ENCODE data around the gene TLX2.

TLX2 gene

DNA sequence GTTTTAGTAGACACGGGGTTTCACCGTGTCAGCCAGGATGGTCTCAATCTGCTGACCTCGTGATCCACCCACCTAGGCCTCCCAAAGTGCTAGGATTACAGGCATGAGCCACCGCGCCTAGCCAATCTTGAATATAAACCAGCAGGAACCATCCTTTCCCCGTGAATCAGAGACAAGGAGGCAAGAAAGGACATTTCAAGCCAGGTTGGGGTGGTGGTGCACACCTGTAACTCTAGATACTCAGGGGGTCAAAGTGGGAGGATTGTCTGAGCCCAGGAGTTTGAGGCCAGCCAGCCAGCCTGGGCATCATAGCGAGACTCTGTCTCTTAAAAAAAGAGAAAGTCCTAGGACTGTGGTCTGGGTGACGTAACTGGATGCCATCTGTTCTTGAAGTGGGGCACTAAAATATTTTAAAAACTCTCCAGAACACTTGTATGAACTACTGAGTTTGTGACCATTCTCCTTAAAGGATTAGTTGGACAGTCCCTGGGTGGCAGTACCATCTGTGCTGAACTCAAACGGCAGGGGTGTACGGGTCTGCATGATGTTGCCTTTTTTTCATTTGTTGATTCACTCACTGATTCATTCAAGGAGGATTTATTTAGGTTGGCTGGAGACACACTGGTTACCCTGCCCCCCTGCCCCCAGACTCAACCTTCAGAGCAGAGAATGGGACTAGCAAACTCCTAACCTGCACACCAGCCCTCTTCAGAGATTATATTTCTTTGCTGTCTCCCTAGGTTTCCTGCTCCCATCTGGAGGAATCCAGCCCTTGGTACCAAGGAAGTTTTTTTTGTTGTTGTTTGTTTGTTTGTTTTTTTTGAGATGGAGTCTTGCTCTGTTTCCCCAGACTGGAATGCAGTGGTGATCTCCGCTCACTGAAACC lies 2.9 kb upstream of the TLX2 start:
- DNase-seq (ENCODE audit: low read depth) = no peak

DNA sequence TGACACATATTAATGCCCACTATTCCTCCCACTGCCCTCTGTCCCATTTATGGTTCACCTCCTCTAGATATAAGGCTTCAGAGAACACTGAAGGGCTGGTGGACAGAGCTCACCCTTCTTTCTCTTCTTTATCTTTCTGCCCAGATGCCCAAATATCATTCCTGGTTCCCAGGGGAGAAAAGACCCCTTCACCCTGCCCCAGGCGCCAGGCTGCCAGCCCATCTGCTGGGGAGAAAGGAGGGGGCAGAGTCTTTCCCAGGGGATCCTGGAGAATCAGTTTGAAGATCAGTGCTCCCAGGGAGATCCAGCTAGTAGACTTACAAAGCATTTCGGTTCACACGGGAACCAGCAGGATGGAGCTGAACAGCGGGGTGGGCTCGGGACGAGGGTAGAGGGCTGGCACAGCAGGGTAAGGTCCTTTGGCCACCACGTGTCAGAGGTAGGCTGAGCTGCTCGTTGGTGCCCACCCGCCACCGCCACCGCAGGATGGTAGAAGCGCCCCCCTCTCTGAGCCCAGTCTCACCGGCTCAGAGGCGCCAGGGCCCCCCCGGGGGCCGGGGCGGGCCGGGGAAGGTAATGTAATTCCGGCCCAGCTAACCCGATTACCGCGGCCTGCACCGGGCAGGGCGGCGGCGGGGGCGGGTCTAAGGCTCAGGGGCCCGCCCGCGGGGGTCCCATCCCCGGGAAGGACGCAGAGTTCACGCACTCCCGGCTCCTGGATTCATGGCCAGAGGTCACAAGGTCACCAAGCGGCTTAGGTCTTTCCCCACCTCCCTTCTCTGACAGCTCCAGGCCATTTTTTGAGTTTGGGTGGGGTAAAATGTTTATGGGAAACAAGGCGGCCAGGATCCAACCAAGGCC lies 1.3 kb upstream of the TLX2 start:
- no peak for DNase-seq (ENCODE audit: low read depth)

DNA sequence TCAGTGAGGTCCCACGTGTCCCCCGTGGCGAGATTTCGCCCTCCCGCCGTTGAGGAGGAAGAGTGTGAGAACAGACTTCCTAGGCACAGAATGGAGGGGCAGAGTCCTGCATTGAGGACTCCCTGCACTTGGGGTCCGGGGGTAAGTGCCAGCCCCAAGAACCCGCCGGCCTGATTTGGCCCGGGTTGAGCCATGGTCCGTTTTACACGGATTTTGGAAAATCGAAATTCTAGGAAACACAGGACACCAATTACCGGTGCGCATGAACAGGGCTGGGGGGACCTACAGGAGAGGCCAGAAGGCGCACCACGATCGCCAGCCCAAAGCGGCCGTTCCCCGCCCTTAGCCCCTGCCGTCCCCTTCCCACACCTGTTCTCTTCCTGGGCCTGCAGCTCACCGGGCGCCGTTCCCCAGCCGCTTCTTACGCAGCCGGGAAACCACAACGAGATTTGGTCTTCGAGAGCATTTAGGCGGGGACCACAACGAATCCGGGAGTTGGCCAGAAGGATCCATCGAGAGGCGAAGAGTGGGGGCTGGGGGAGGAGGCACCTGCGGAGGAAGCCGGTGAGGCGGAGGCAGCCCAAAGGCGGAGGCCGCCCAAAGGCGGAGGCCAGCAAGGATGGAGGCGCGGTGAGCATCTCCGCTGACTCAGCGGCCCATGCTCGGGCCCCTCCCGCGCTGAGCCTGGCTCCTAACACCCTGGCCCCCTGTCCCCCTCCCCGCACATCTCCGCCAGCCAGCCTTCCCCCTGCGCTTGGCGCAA lies 464 bp upstream of the TLX2 start:
- no peak for DNase-seq (ENCODE audit: low read depth)

DNA sequence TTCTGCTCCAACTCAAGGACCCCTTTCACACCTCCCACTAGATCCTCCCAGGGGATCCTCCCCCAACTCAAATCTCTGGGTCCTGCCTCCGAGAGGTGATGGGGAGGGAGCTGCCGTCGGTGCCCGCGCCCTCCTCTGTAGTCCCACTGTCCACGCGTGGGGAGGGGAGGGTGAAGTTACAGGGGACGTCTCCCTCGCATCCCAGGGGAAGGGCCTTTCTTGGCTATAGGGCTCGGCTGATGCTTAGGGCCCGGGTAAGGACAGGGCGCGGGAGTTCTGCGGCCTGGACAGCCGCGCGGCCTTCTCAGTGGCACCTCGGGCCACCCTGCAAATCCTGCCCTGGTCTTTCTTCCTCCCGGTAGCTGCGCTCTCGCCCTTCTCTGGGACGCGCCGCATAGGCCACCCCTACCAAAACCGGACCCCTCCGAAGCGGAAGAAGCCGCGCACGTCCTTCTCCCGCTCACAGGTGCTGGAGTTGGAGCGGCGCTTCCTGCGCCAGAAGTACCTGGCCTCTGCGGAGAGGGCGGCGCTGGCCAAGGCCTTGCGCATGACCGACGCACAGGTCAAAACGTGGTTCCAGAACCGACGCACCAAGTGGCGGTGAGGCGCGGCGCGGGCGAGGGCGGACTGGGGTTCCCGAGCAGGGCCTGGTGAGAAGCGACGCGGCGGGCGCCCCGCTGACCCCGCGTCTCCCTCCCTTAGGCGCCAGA lies 1.2 kb downstream of the TLX2 start:
- DNase-seq (ENCODE audit: low read depth) = no peak

DNA sequence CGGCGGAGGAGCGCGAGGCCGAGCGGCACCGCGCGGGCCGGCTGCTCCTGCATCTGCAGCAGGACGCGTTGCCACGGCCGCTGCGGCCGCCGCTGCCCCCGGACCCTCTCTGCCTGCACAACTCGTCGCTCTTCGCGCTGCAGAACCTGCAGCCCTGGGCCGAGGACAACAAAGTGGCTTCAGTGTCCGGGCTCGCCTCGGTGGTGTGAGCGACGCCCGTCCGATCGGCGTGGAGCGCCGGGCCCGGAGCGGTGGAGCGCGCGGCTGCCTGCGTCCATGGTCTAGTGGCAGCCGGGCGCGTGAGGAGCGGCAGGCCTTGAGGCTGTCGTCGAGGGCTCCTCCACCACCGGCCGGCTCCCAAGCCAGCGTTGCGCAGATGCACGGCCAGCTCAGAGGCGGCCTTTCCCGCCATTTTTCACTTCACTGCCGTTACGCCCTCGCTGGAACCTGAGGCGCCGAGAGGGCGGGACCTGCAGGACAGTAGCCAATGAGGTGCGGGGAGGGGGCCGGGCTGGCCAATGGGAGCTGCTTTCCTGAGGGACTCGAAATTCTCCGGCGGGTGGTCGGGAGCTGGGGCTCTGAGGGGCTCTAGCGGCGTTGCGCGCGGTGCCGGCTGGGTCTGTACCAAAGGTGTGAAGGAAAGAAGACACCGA lies 1.9 kb downstream of the TLX2 start:
- peak; percentile 52 for DNase-seq (ENCODE audit: low read depth)

DNA sequence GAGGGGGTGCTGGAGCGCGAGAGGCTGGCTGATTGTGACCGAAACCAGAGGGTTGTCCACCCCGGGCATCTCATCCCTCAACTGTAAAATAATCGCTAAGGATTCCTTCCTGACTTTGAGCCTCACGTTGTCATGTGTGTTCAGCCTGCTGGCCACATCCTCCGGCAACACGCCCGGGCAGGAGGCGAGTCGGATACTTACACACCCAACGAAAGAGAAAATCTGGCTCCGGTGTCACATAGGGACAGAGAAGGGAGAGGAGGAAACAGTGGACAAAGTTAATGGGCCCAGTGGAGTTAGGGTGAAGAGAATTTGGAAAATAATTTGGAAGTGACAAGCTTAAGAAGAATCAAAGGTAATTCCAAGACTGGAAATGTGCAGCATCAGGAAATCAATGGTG lies 2.4 kb downstream of the TLX2 start:
- no peak for DNase-seq (ENCODE audit: low read depth)

DNA sequence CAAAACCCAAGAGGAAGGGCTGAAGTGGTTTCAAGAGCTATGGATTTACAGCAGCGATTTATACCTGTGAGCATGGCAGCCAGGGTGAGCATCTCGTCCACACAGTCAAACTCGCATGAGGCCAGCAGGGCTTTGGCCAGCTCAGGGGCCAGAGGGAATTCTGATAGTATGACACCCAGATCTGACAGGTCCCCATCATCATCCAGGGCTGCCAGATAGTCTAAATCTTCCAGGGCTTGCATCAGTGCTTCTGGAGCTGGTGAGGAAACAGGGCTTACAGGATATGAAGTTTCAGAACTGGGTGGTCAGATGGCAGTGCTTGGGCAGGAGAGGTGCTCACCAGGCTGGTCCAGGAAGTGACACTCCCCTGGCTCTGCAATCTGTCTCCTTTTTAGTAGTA lies 8.3 kb downstream of the TLX2 start:
- no peak for DNase-seq (ENCODE audit: low read depth)

DNA sequence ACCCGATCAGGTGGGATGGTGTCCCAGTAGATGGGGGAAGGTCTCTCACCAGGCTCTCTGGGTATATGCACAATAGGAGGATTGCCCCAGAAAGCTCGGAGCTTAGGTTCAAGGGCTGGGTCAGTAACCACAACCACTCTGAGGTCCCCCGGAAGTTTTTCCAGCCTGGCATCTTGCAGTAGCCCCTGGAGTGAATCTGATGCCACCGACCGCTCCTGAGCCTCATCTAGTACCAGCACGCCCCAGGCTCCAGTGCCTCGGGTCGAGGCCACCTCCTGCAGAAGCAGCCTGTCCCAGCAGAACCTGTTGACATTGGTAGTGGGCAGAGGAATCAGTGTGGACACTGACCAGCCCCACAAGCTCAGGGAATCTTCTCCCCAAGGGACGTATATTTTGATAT lies 9.8 kb downstream of the TLX2 start:
- DNase-seq (ENCODE audit: low read depth) = no peak

DNA sequence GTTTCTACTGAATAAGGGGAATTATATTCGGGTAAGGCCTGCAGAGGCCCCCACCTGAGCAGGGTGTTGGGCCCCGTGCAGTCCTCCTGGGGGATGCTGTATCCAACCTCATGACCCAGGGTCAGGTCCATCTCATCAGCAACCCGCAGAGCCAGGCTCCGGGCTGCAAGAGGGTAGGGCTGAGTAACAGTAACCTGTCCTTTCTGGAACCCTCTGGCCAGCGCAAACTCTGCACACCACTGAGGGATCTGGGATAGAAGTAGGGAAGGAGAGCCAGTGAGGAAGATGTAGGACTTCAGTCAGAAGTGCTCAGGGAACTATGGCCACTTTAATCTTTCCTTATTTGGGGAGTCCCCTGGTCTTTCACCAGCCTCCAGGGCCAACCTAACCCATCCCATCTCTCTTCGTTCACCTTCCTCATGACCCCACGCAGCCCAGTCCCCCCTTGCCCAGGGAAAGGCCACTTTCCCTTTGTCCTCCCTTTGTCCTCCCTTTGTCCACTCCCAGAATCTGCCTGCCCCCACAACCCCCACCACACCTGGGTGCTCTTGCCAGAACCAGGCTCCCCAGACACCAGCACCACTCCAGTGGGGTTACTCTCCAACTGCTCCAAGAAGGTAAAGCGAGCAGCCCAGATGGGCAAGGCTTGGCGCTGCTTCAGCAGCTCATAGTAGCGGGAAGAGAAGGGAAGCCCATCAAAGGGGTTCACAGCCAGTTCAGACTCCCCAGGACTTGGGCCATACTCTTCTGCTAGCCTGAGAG lies 10.9 kb downstream of the TLX2 start:
- DNase-seq (ENCODE audit: low read depth) = no peak

DNA sequence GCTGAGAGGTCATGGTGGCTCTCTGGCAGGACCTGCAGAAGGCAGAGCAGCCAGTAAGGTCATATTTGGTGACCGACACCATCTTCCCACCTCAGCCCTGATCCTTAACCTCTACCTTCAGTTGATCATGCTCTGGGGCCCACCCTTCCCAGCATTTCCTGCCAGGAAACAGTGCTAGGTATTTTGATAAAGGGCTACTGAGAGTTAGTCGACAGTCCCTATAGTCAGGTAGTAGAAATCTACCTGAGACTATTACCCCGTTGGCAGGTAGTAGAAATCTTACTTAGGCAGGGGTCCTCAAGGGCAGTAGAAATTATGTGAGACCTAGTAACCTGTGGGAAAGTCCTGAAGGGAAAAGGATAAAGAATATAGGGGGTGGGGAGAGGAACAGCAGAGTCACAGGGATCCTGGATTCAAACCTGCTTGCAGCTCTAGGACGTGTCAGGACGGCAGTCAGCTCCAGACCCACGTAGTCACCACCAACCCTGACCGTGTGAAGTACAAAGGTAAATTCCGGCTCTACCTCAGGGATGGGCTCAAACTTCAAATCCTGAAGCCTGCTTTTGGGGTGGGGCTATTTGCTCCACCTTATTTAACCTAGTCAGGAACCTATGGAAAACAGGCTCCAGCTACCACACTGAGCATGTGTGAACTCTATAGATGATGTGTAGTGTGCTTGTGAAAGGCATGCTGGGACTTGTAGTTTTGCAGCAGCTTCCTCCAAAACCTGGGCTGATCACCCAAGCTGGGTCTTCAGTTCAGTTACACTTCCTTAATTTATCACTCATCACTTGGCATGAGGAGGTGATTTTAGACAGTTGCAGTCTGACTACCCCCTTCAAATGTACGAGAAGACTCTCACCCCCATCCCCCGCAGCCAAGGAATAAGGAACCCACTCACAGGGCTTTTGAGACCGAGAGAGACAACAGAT lies 11.7 kb downstream of the TLX2 start, which contains the start of gene DQX1:
Gene DQX1, minus strand, starts transcription at position 515 of the 932 bp plus-strand sequence. Its CDS starts 502 bp downstream, at position 13.
- DNase-seq (ENCODE audit: low read depth) = no peak

DNA sequence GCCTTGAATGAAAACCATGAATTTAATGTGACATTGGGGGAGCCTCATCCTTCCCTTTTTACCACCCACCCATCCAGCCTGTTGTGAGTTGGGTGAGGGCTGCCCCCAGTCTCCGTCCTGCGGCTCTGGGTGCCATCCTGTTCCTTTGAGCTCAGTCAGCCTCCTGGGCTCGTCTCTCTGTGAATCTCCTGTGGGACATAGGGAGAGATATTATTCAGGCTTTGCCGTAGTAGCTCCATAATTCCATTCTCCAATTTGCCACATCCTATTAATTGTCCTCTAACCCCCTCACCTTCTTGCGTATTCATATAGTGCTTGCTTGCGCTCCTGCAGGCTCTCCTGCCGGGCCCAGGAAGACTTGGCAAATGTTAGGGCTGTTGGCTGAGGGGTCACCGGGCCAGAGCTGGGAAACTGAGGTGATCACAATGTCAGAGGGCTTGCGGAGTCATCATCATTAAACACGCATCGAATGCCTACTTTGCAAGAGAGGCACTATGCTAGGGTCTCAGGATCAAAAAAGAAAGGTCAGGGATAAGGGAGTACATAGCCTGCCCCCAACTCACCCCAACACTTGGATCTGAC lies 12.5 kb downstream of the TLX2 start:
- DNase-seq (ENCODE audit: low read depth) = no peak

DNA sequence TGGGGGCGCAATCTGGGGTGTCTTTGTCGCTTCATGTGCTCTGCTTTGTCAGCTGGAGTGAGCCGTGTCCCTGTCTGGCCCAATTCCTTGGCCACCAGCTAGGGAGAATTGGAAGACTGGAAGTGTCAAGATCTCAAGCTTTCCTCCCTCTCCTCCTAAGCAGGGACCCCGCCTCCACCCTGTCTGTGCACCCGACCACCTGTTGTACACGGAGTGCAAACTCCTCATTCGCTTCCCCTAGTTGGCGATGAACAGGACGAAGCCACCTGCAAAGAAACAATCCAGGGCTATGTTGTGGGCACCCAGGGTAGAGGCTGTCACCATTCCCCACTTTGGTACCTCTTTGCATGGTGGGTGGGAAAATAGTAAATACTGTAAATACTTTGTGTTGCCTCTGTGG lies 13.5 kb downstream of the TLX2 start:
- DNase-seq (ENCODE audit: low read depth) = no peak

DNA sequence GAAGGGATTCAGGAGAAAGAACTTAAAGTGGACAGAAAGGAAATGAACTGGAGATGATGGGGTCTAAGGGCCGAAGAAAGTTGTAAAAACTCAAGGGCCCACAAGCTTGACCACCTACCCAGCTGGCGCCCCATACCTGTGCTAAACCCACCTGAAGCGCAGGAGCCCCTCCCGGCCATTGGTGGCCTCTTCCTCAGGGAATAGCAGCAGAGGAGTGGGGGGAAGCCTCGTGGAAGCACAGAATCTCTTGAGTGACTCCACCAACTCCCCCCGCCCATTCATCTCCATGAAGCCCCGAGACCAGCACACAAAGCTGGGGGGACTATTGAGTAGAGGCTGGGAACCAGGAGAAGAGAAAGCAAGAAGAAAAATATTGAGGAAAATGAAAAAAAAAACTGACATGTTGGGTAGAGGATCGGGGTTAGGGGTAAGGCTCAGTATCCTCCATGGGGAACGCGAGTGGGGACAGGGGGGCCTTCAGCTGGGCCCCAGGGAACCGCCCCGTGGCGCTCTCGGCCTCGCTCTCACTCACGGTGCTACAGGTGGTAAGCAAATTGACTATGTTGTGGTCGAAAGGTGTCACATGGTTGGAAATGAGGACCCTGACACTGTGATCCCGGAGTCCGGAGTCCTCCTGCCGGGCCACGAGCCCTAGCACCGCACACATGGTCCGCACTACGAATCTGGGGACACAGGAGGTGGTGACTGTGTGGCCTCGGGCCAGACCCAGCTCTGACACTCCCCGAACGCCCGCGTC lies 14.5 kb downstream of the TLX2 start:
- no peak for DNase-seq (ENCODE audit: low read depth)

DNA sequence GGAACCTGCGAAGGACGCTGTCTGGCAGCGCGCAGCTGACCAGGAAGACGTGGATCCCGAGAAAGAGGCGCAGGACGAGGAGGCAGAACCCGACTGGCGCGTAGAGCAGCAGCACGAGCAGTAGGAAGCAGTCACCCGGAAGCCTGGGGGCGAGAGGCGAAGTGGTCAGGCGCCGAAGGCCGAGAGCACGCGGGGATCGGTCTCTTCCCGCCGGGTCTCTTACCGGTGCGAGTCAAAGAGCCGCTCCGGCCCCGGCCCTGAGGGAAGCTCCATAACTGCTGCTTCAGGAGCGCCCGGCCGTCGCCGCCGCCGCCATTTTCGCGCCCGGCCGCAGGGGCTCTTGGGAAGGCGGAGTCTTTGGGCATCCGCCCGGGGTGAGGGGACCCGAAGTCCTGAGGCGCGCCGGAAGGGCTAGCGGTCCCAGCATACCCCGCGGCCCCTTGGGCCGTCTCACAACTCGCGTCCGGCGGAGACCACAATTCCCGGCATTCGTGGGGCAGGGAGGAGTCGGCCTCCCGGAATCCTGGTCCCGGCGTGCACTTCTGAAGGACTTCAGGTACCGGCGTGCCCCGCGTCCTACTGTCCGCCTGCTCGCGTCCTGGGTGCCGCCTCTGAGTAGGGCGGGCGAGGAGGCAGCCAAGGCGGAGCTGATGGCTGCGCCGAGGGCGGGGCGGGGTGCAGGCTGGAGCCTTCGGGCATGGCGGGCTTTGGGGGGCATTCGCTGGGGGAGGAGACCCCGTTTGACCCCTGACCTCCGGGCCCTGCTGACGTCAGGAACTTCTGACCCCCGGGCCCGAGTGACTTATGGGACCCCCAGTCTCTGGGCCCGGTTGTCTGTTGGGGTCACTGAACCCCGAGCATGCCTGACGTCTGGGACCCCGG lies 15.3 kb downstream of the TLX2 start, which contains the start of the genes AUP1 and HTRA2:
Gene AUP1, minus strand, starts transcription at position 350 of the 882 bp plus-strand sequence. Its CDS starts 77 bp downstream, at position 273.
Gene HTRA2, plus strand, starts transcription at position 577 of the 882 bp plus-strand sequence. Its CDS starts 74 bp downstream, at position 651.
- DNase-seq (ENCODE audit: low read depth) = peak; percentile 65

DNA sequence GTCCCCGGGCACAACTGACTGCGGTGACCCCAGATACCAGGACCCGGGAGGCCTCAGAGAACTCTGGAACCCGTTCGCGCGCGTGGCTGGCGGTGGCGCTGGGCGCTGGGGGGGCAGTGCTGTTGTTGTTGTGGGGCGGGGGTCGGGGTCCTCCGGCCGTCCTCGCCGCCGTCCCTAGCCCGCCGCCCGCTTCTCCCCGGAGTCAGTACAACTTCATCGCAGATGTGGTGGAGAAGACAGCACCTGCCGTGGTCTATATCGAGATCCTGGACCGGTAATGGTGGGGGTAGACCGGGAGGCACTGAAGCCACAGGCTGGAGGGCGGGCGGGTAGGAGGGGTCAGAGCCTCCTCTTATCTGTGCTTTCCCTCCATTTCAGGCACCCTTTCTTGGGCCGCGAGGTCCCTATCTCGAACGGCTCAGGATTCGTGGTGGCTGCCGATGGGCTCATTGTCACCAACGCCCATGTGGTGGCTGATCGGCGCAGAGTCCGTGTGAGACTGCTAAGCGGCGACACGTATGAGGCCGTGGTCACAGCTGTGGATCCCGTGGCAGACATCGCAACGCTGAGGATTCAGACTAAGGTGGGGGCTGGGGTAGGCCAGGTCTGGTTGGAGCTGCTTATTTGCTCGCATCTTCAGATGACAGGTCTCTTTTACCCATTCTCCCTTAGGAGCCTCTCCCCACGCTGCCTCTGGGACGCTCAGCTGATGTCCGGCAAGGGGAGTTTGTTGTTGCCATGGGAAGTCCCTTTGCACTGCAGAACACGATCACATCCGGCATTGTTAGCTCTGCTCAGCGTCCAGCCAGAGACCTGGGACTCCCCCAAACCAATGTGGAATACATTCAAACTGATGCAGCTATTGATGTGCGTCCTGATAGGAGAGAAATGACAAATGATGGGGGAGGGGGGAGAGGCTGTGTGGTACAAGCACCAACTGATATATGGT lies 16.3 kb downstream of the TLX2 start:
- DNase-seq (ENCODE audit: low read depth) = no peak

DNA sequence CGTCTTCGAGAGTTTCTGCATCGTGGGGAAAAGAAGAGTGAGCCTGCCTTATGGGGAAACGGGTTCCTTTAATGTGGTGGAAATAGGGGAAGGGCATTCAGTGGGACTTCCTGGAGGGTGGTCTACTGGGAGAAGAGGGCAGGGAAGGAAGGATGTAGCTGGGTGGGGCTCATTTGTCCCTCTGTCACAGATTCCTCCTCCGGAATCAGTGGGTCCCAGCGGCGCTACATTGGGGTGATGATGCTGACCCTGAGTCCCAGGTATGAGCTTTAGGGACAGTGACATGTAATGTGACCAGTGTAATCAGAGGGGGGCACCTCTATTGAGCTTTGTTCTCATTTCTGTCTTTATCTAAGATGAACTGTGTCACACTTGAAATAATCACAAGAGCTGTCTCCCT lies 17.4 kb downstream of the TLX2 start:
- no peak for DNase-seq (ENCODE audit: low read depth)

Measured in stimulated activated CD8-positive, alpha-beta memory T cell treated with anti-CD3 and anti-CD28 coated beads, Interleukin-15, amount 100 ng/mL, for 1 hour (primary cell).